Activated CD4-positive, alpha-beta T cell treated with anti-CD3 and anti-CD28 coated beads for 36 hours (primary cell): ENCODE measurements around the gene OR52E6. TPM values are rescaled to one million over a fixed set of nuclear protein-coding genes. Genes with fewer than 3 reads are reported as not detected.

Experiments
- ATAC-seq: fragments of 200-7000 bp; cut with Tn5 transposase; one replicate; pipeline ENCODE4 v1.10.0; 2021; ENCODE audit warnings: mild to moderate bottlenecking, moderate library complexity
- CTCF ChIA-PET: fragments of 350-600 bp; sonication (Branson Sonifier 250); formaldehyde crosslinking; loops from one replicate; lab custom pipeline; 2021; ENCODE audit warnings: antibody characterized with exemption; lab: Charles Lee
- POLR2A ChIA-PET: fragments of 350-600 bp; sonication (Branson Sonifier 250); formaldehyde crosslinking; loops from one replicate; lab custom pipeline; 2021; ENCODE audit warnings: antibody characterized with exemption, inconsistent platforms; lab: Charles Lee
- DNase-seq: peaks from one replicate; pipeline ENCODE4 v3.0.0-alpha.2; 2020
- H3K27ac Mint-ChIP-seq: one replicate; pipeline ENCODE4 v1.8.0; 2021; ENCODE audit warnings: mixed read lengths
- H3K27me3 Mint-ChIP-seq: one replicate; pipeline ENCODE4 v1.8.0; 2021; ENCODE audit warnings: mixed read lengths
- H3K36me3 Mint-ChIP-seq: one replicate; pipeline ENCODE4 v1.8.0; 2021; ENCODE audit warnings: low read depth, mixed read lengths
- H3K4me1 Mint-ChIP-seq: one replicate; pipeline ENCODE4 v1.8.0; 2021; ENCODE audit warnings: mixed read lengths
- H3K4me3 Mint-ChIP-seq: one replicate; pipeline ENCODE4 v1.8.0; 2021; ENCODE audit warnings: mild to moderate bottlenecking, moderate library complexity, mixed read lengths
- H3K9me3 Mint-ChIP-seq: one replicate; pipeline ENCODE4 v1.8.0; 2021; ENCODE audit warnings: low read depth, mixed read lengths
- intact Hi-C, 2 experiments: fragments of 100-400 bp; cut with DNase I in 1 of 2; cut with micrococcal nuclease in 1 of 2; formaldehyde crosslinking; loops; one replicate each; pipeline versions ENCODE4 v1.14.2 to v1.15.1; 2022 to 2024; cut with DNase I, micrococcal nuclease
- total RNA-seq, 2 experiments: library from RNA; stranded (reverse); gene quantifications; one replicate each; pipeline ENCODE4 v1.2.3, GENCODE V29; 2021

Gene OR52E6
- total RNA-seq, result not detected

GRCh38 chr11:5841797-5842196, at the start of gene OR52E6:
Gene OR52E6 (minus strand): TSS chr11:5841897. CDS start chr11:5841897, 0 bp downstream.
- Mint-ChIP-seq H3K27ac (no peak within 1 kb of the TSS), H3K4me1 (no peaks in the 10 kb centered on the region), H3K9me3 (peaks cover 2% of the 10 kb centered on the region), H3K36me3 (no peaks in the 10 kb centered on the region), H3K4me3 (no peak within 1 kb of the TSS), H3K27me3 (peaks cover 24% of the 10 kb centered on the region)
- DNase-seq (no peak), ATAC-seq (no peak)
- intact Hi-C loops, result no loop called here
- CTCF ChIA-PET, result no interaction called here
- POLR2A ChIA-PET, result no interaction called here

- no peak for ATAC-seq
- no peak overlapping the region for H3K27ac Mint-ChIP-seq
- CTCF ChIA-PET, result interaction anchor here (0.5 to 1.2 kb wide), 11 partner anchors 11 to 1296 kb away, joined by 3 to 7 read pairs (median 3); no protein-coding TSS in a partner anchor
Measured at GRCh38 chr11:5891216-5891800, 49.6 kb upstream of the OR52E6 start.

GRCh38 chr11:5887661-5888060, 46.0 kb upstream of the OR52E6 start:
- Mint-ChIP-seq H3K4me3 (no peak overlapping the region), H3K27ac (no peak overlapping the region), H3K9me3 (no peaks in the 10 kb centered on the region), H3K27me3 (peaks cover 5% of the 10 kb centered on the region), H3K4me1 (no peaks in the 10 kb centered on the region), H3K36me3 (no peaks in the 10 kb centered on the region)
- no peak for ATAC-seq
- intact Hi-C loops, result no loop called here
- POLR2A ChIA-PET, result no interaction called here
- no peak for DNase-seq
- CTCF ChIA-PET, result interaction anchor here (0.7 kb wide), 1 partner anchor 25 kb away, joined by 3 read pairs; no protein-coding TSS in a partner anchor

More at GRCh38 chr11:5891216-5891800, 49.6 kb upstream of the OR52E6 start:
- POLR2A ChIA-PET, result no interaction called here
- Mint-ChIP-seq H3K9me3 (no peaks in the 10 kb centered on the region), H3K27me3 (peaks cover 5% of the 10 kb centered on the region), H3K36me3 (no peaks in the 10 kb centered on the region), H3K4me3 (no peak overlapping the region), H3K4me1 (no peaks in the 10 kb centered on the region)
- no peak for DNase-seq
- intact Hi-C loops, result loop anchor here (1.0 to 5.0 kb wide), 5 partner anchors 291 to 767 kb away; no protein-coding TSS in a partner anchor

- intact Hi-C loops, result no loop called here
- Mint-ChIP-seq H3K4me3 (no peak overlapping the region), H3K27me3 (peaks cover 8% of the 10 kb centered on the region), H3K9me3 (no peaks in the 10 kb centered on the region), H3K27ac (no peak overlapping the region), H3K36me3 (no peaks in the 10 kb centered on the region), H3K4me1 (no peaks in the 10 kb centered on the region)
- no peak for DNase-seq
- CTCF ChIA-PET, result no interaction called here
- no peak for ATAC-seq
- POLR2A ChIA-PET, result no interaction called here
Measured at GRCh38 chr11:5887172-5887571, 45.5 kb upstream of the OR52E6 start.

GRCh38 chr11:5881756-5882155, 40.1 kb upstream of the OR52E6 start:
- CTCF ChIA-PET, result interaction anchor here (1.4 kb wide), 1 partner anchor 9 kb away, joined by 4 read pairs; no protein-coding TSS in a partner anchor
- POLR2A ChIA-PET, result no interaction called here
- DNase-seq (no peak), ATAC-seq (no peak)
- Mint-ChIP-seq H3K27me3 (peaks cover 7% of the 10 kb centered on the region), H3K36me3 (no peaks in the 10 kb centered on the region), H3K4me3 (no peak overlapping the region), H3K9me3 (no peaks in the 10 kb centered on the region), H3K27ac (no peak overlapping the region), H3K4me1 (no peaks in the 10 kb centered on the region)
- intact Hi-C loops, result no loop called here

GRCh38 chr11:5880329-5880728, 38.6 kb upstream of the OR52E6 start, which contains the start of gene OR52E4:
Gene OR52E4 (plus strand): TSS chr11:5880629. CDS start chr11:5884293, 3,664 bp downstream.
- no peak within 1 kb of the TSS for H3K4me3 Mint-ChIP-seq
- H3K4me1 Mint-ChIP-seq, result no peaks in the 10 kb centered on the region
- CTCF ChIA-PET, result no interaction called here
- H3K36me3 Mint-ChIP-seq, result no peaks in the 10 kb centered on the region
- intact Hi-C loops, result no loop called here
- DNase-seq (no peak), ATAC-seq (no peak)
- peaks cover 10% of the 10 kb centered on the region for H3K27me3 Mint-ChIP-seq
- POLR2A ChIA-PET, result no interaction called here
- no peak within 1 kb of the TSS for H3K27ac Mint-ChIP-seq
- H3K9me3 Mint-ChIP-seq, result no peaks in the 10 kb centered on the region

- DNase-seq (no peak), ATAC-seq (no peak)
- Mint-ChIP-seq H3K27me3 (peaks cover 8% of the 10 kb centered on the region), H3K36me3 (no peaks in the 10 kb centered on the region), H3K4me3 (no peak overlapping the region), H3K27ac (no peak overlapping the region), H3K9me3 (no peaks in the 10 kb centered on the region), H3K4me1 (no peaks in the 10 kb centered on the region)
- intact Hi-C loops, result no loop called here
- ChIA-PET POLR2A (no interaction called here), CTCF (interaction anchor here (0.8 kb wide), 1 partner anchor 114 kb away, joined by 4 read pairs; no protein-coding TSS in a partner anchor)
Measured at GRCh38 chr11:5878564-5878963, 36.9 kb upstream of the OR52E6 start.

- ATAC-seq (no peak), DNase-seq (no peak)
- H3K9me3 Mint-ChIP-seq, result no peaks in the 10 kb centered on the region
- ChIA-PET CTCF (no interaction called here), POLR2A (no interaction called here)
- intact Hi-C loops, result no loop called here
- no peaks in the 10 kb centered on the region for H3K4me1 Mint-ChIP-seq
- no peak overlapping the region for H3K4me3 Mint-ChIP-seq
- no peaks in the 10 kb centered on the region for H3K36me3 Mint-ChIP-seq
- H3K27ac Mint-ChIP-seq, result no peak overlapping the region
- H3K27me3 Mint-ChIP-seq, result peaks cover 11% of the 10 kb centered on the region
Measured at GRCh38 chr11:5865826-5866225, 24.1 kb upstream of the OR52E6 start.

- intact Hi-C loops, result no loop called here
- H3K4me3 Mint-ChIP-seq, result no peak within 1 kb of the TSS
Measured at GRCh38 chr11:5857590-5857989, 15.9 kb upstream of the OR52E6 start, which contains the start of gene OR52E8. Gene OR52E8 (minus strand): TSS chr11:5857690. CDS start chr11:5857690, 0 bp downstream.

GRCh38 chr11:5851002-5851401, 9.3 kb upstream of the OR52E6 start:
- Mint-ChIP-seq H3K4me3 (no peak overlapping the region), H3K27ac (no peak overlapping the region), H3K4me1 (no peaks in the 10 kb centered on the region), H3K27me3 (peaks cover 7% of the 10 kb centered on the region), H3K9me3 (peaks cover 2% of the 10 kb centered on the region), H3K36me3 (no peaks in the 10 kb centered on the region)
- CTCF ChIA-PET, result no interaction called here
- no peak for DNase-seq
- ATAC-seq, result no peak
- POLR2A ChIA-PET, result no interaction called here
- intact Hi-C loops, result no loop called here

More at GRCh38 chr11:5857590-5857989, 15.9 kb upstream of the OR52E6 start, which contains the start of gene OR52E8:
- ChIA-PET CTCF (no interaction called here), POLR2A (no interaction called here)
- DNase-seq, result no peak
- Mint-ChIP-seq H3K27ac (no peak within 1 kb of the TSS), H3K9me3 (peaks cover 2% of the 10 kb centered on the region), H3K4me1 (no peaks in the 10 kb centered on the region), H3K27me3 (peaks cover 8% of the 10 kb centered on the region), H3K36me3 (no peaks in the 10 kb centered on the region)
- ATAC-seq, result no peak

- POLR2A ChIA-PET, result no interaction called here
- CTCF ChIA-PET, result no interaction called here
- no peaks in the 10 kb centered on the region for H3K36me3 Mint-ChIP-seq
- ATAC-seq (no peak), DNase-seq (no peak)
- H3K4me1 Mint-ChIP-seq, result no peaks in the 10 kb centered on the region
- H3K9me3 Mint-ChIP-seq, result no peaks in the 10 kb centered on the region
- H3K27ac Mint-ChIP-seq, result no peak overlapping the region
- peaks cover 2% of the 10 kb centered on the region for H3K27me3 Mint-ChIP-seq
- no peak overlapping the region for H3K4me3 Mint-ChIP-seq
- intact Hi-C loops, result no loop called here
Measured at GRCh38 chr11:5847711-5848110, 6.0 kb upstream of the OR52E6 start.

GRCh38 chr11:5846701-5847100, 5.0 kb upstream of the OR52E6 start:
- Mint-ChIP-seq H3K27me3 (peaks cover 4% of the 10 kb centered on the region), H3K9me3 (no peaks in the 10 kb centered on the region), H3K27ac (no peak overlapping the region), H3K4me3 (no peak overlapping the region), H3K36me3 (no peaks in the 10 kb centered on the region), H3K4me1 (no peaks in the 10 kb centered on the region)
- ChIA-PET CTCF (no interaction called here), POLR2A (no interaction called here)
- DNase-seq (no peak), ATAC-seq (no peak)
- intact Hi-C loops, result no loop called here
